ENCODE data around the gene SLC15A4. TPM values are rescaled to one million over a fixed set of nuclear protein-coding genes. Genes with fewer than 3 reads are reported as not detected.

SLC15A4 gene
- total and polyA plus RNA-seq, 4 donors: 7.3 to 25.3 (median 14.9) TPM

- peaks cover 2 to 18% (median 8%) of the 10 kb centered on the region in 4 donors for H3K36me3 ChIP-seq (ENCODE audit: control insufficient read depth in 4 of 4, insufficient read depth in 3 of 4, low read depth in 1 of 4, low read length in 3 of 4)
- peaks cover 6 to 29% (median 9%) of the 10 kb centered on the region in 4 donors for H3K4me1 ChIP-seq (ENCODE audit: control insufficient read depth in 4 of 4, insufficient read depth in 4 of 4, low read length in 3 of 4)
- H3K4me3 ChIP-seq (ENCODE audit: low read depth in 1 of 3, low read length in 3 of 3): no peak overlapping the region
Measured at GRCh38 chr12:128813392-128813791, 10.4 kb downstream of the SLC15A4 start.

GRCh38 chr12:128811806-128812205, 12.0 kb downstream of the SLC15A4 start:
- Histone ChIP-seq H3K27ac (ENCODE audit: low read depth in 1 of 2, low read length in 2 of 2) (no peak overlapping the region), H3K9me3 (ENCODE audit: control insufficient read depth in 4 of 4, low read length in 3 of 4) (no peaks in the 10 kb centered on the region), H3K9ac (ENCODE audit: low read depth in 1 of 2, low read length in 2 of 2) (no peak overlapping the region), H3K36me3 (ENCODE audit: control insufficient read depth in 4 of 4, insufficient read depth in 3 of 4, low read depth in 1 of 4, low read length in 3 of 4) (peaks cover 4 to 24% (median 15%) of the 10 kb centered on the region in 4 donors), H3K4me1 (ENCODE audit: control insufficient read depth in 4 of 4, insufficient read depth in 4 of 4, low read length in 3 of 4) (peaks cover 4 to 15% (median 7%) of the 10 kb centered on the region in 4 donors), H3K4me3 (ENCODE audit: low read depth in 1 of 3, low read length in 3 of 3) (no peak overlapping the region), H3K27me3 (ENCODE audit: control insufficient read depth in 4 of 4, insufficient read depth in 4 of 4, low read length in 3 of 4) (no peaks in the 10 kb centered on the region)
- no peak for DNase-seq (ENCODE audit: low spot score)
- WGBS: 80% methylated on average over 9 of the region's 9 CpGs
- no peak for TF ChIP-seq RAD21 (IDR thresholded peaks at IDR 0.05)
- TF ChIP-seq MAX (IDR thresholded peaks at IDR 0.05): no peak
- no peak for TF ChIP-seq ZBTB33 (IDR thresholded peaks at IDR 0.05)
- no peak for TF ChIP-seq GABPA (IDR thresholded peaks at IDR 0.05 in 1 of 2, conservative IDR thresholded peaks at IDR 0.05 in 1 of 2)
- TF ChIP-seq HNF4A (conservative IDR thresholded peaks at IDR 0.05): no peak
- no peak for TF ChIP-seq EGR1 (IDR thresholded peaks at IDR 0.05; ENCODE audit: low read depth in 2 of 2)
- no peak for TF ChIP-seq HNF4G (IDR thresholded peaks at IDR 0.05)
- no peak for TF ChIP-seq JUND (IDR thresholded peaks at IDR 0.05)
- TF ChIP-seq FOXA1 (IDR thresholded peaks at IDR 0.05): no peak
- TF ChIP-seq CTCF (IDR thresholded peaks at IDR 0.05; ENCODE audit: low read depth, low read length, missing input control): no peak

More at GRCh38 chr12:128813392-128813791, 10.4 kb downstream of the SLC15A4 start:
- no peak for DNase-seq (ENCODE audit: low spot score)
- WGBS: 96% methylated on average over 10 of the region's 10 CpGs
- TF ChIP-seq MAX (IDR thresholded peaks at IDR 0.05) (no peak), YY1 (IDR thresholded peaks at IDR 0.05) (no peak), HNF4A (conservative IDR thresholded peaks at IDR 0.05) (no peak), RAD21 (IDR thresholded peaks at IDR 0.05) (no peak), REST (IDR thresholded peaks at IDR 0.05) (no peak), FOXA1 (IDR thresholded peaks at IDR 0.05) (no peak), TAF1 (conservative IDR thresholded peaks at IDR 0.05) (no peak), RXRA (IDR thresholded peaks at IDR 0.05) (no peak), CTCF (IDR thresholded peaks at IDR 0.05; ENCODE audit: low read depth, low read length, missing input control) (no peak)
- H3K9me3 ChIP-seq (ENCODE audit: control insufficient read depth in 4 of 4, low read length in 3 of 4): no peaks in the 10 kb centered on the region
- peak overlapping the region in 1 of 2 donors; percentile 32 for H3K27ac ChIP-seq (ENCODE audit: low read depth in 1 of 2, low read length in 2 of 2)
- no peak overlapping the region for H3K9ac ChIP-seq (ENCODE audit: low read depth in 1 of 2, low read length in 2 of 2)
- H3K27me3 ChIP-seq (ENCODE audit: control insufficient read depth in 4 of 4, insufficient read depth in 4 of 4, low read length in 3 of 4): no peaks in the 10 kb centered on the region

Data from liver (tissue), 9 donors.